Ascending aorta (tissue), 2 donors: ENCODE results near the gene TSNAX. TPM values are rescaled to one million over a fixed set of nuclear protein-coding genes. Genes with fewer than 3 reads are reported as not detected.

Experiments
- DNase-seq, 2 donors: peaks; one replicate each; pipeline ENCODE4 v3.0.0-alpha.2; 2019; ENCODE audit warnings: low spot score in 2 of 2
- H3K27ac ChIP-seq, 2 donors: fragments of 200-600 bp; sonication (generic); one replicate each; pipeline ENCODE4 v1.5.1; 2016 to 2017; ENCODE audit warnings: mild to moderate bottlenecking in 1 of 2
- H3K27me3 ChIP-seq: fragments of 200-600 bp; sonication (generic); one replicate; pipeline ENCODE4 v1.5.1; 2017
- H3K36me3 ChIP-seq, 2 donors: fragments of 200-600 bp; sonication (generic); one replicate each; pipeline ENCODE4 v1.5.1; 2016
- H3K4me1 ChIP-seq, 2 donors: fragments of 200-600 bp; sonication (generic); one replicate each; pipeline ENCODE4 v1.5.1; 2016 to 2017; ENCODE audit warnings: mild to moderate bottlenecking in 1 of 2
- H3K4me3 ChIP-seq, 2 donors: fragments of 200-600 bp; sonication (generic); one replicate each; pipeline ENCODE4 v1.5.1; 2016 to 2017; ENCODE audit warnings: mild to moderate bottlenecking in 1 of 2
- H3K9me3 ChIP-seq, 2 donors: fragments of 200-600 bp; sonication (generic); one replicate each; pipeline ENCODE4 v1.5.1; 2016
- CTCF ChIP-seq, 3 experiments: fragments of 200-600 bp in 2 of 3; fragments of 450-650 bp in 1 of 3; sonication (generic) in 2 of 3; IDR thresholded peaks; one replicate each; pipeline ENCODE4 v1.5.1; 2016 to 2019; ENCODE audit warnings: antibody characterized with exemption in 3 of 3, mild to moderate bottlenecking in 1 of 3, moderate library complexity in 1 of 3
- intact Hi-C: fragments of 100-400 bp; cut with DNase I; formaldehyde crosslinking; loops from one replicate; pipeline ENCODE4 v1.15.1; 2023
- total RNA-seq: library from RNA; depleted of rRNA; stranded (reverse); fragments of >200 nt; gene quantifications from one replicate; pipeline ENCODE4 v1.1.0, GENCODE V29; 2016

The TSNAX gene
- total RNA-seq, 1 donor from 2014 or later: 15.0 TPM

GRCh38 chr1:231533240-231533639 lies 4.8 kb downstream of the TSNAX start:
- H3K9me3 ChIP-seq: no peaks in the 10 kb centered on the region
- no peak overlapping the region for H3K4me3 ChIP-seq
- peaks cover 12 to 27% of the 10 kb centered on the region in 2 donors for H3K36me3 ChIP-seq
- H3K27ac ChIP-seq: no peak overlapping the region
- DNase-seq: no peak
- no peaks in the 10 kb centered on the region for H3K27me3 ChIP-seq
- no peak for TF ChIP-seq CTCF (IDR thresholded peaks at IDR 0.05)
- intact Hi-C loops: no loop called here
- H3K4me1 ChIP-seq: peaks cover 0 to 25% of the 10 kb centered on the region in 2 donors

- Histone ChIP-seq H3K4me1 (peaks cover 0 to 17% of the 10 kb centered on the region in 2 donors), H3K36me3 (peaks cover 19 to 36% of the 10 kb centered on the region in 2 donors), H3K27me3 (no peaks in the 10 kb centered on the region), H3K9me3 (no peaks in the 10 kb centered on the region), H3K27ac (no peak overlapping the region), H3K4me3 (no peak overlapping the region)
- intact Hi-C loops: no loop called here
- no peak for DNase-seq
- TF ChIP-seq CTCF (IDR thresholded peaks at IDR 0.05): no peak
Measured at GRCh38 chr1:231534703-231535159, 6.3 kb downstream of the TSNAX start.

GRCh38 chr1:231536099-231536498 lies 7.6 kb downstream of the TSNAX start:
- intact Hi-C loops: no loop called here
- TF ChIP-seq CTCF (IDR thresholded peaks at IDR 0.05): no peak

GRCh38 chr1:231540847-231541246 lies 12.4 kb downstream of the TSNAX start:
- Histone ChIP-seq H3K4me1 (no peaks in the 10 kb centered on the region), H3K27me3 (no peaks in the 10 kb centered on the region), H3K27ac (no peak overlapping the region), H3K4me3 (no peak overlapping the region), H3K9me3 (no peaks in the 10 kb centered on the region), H3K36me3 (peaks cover 24 to 68% of the 10 kb centered on the region in 2 donors)
- no peak for TF ChIP-seq CTCF (IDR thresholded peaks at IDR 0.05)
- intact Hi-C loops: no loop called here
- no peak for DNase-seq

More at GRCh38 chr1:231536099-231536498, 7.6 kb downstream of the TSNAX start:
- H3K27ac ChIP-seq: no peak overlapping the region
- no peaks in the 10 kb centered on the region for H3K27me3 ChIP-seq
- H3K36me3 ChIP-seq: peaks cover 21 to 40% of the 10 kb centered on the region in 2 donors
- H3K4me1 ChIP-seq: peaks cover 0 to 10% of the 10 kb centered on the region in 2 donors
- DNase-seq: no peak
- H3K4me3 ChIP-seq: no peak overlapping the region
- no peaks in the 10 kb centered on the region for H3K9me3 ChIP-seq

- no peak overlapping the region for H3K27ac ChIP-seq
- DNase-seq: no peak
- H3K27me3 ChIP-seq: no peaks in the 10 kb centered on the region
- no peaks in the 10 kb centered on the region for H3K4me1 ChIP-seq
- H3K4me3 ChIP-seq: no peak overlapping the region
- TF ChIP-seq CTCF (IDR thresholded peaks at IDR 0.05): no peak
- no peaks in the 10 kb centered on the region for H3K9me3 ChIP-seq
- H3K36me3 ChIP-seq: peaks cover 25 to 62% of the 10 kb centered on the region in 2 donors
- intact Hi-C loops: no loop called here
Measured at GRCh38 chr1:231541842-231542241, 13.4 kb downstream of the TSNAX start.
